NCI-H2227 (cell line): Measurements from ENCODE around the gene PUDP.

Source experiments
- DNase-seq: peaks from one replicate; lab custom pipeline; 2025; ENCODE audit not compliant: unreplicated experiment; lab: John Stamatoyannopoulos, UW

The PUDP gene

DNA sequence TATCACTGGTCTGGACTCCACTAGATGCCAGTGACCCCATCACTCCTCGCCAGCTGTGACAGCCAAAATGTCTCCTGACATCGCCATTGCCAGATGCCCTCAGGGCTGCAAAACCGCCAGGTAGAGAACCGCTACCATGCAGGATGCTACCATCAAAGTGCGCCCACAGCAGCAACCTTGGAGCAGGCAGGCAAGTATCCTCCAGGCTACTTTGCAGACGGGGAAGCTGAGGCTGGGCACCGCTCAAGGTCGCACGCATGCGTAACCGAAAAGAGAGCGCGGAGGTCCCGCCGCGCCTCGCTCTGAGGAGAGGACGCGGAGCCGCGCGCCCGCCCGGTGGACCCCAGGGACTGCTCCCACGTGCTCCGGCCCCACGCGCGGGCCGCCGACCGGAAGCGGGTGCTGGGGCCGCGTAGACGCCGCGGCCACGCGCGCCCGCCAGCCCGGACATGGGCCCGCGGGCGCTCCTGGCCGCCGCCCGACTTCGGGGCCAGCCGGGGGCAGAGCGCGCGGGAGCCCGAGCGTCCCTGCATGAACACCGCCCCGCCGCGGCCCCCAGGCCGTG lies 458 bp downstream of the PUDP start, which contains the start of gene STS:
STS (plus strand) TSS at position 300 of the 565 bp plus-strand sequence. CDS start 105,488 bp downstream, outside the sequence.
- DNase-seq, result peak; percentile 77

DNA sequence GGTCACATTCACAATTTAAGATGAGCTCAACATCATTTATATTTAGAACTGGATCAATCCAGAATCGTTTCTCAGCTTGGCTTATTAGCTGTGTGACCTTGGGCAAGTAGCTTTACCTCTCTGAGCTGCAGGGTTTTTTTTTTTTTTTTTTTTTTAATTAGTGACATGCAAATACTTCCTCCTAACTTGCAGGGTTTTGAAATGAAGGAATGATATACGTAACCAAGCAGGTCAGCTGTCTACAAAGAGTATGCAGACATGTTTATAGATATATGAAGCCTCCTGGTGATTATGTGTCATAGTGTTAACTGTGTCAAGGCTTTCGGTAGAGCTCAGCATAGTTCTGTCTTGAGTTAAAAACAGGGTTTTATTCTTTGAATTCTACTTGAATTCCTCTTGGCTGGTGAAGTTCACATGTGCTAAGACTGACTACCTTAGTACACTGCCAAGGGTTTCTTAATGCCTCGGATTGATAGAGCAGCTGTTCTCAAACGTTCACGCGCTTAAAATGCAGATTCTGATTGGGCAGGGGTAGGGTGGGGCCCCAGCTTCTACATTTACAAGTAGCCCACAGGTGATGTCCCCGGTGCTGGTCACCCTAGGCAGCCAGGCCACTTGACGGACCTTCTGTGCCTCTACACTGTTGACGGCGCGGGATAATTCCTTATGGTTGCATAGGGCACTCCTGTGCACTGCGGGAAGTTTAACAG lies 1.1 kb downstream of the PUDP start:
- peak; percentile 40 for DNase-seq

DNA sequence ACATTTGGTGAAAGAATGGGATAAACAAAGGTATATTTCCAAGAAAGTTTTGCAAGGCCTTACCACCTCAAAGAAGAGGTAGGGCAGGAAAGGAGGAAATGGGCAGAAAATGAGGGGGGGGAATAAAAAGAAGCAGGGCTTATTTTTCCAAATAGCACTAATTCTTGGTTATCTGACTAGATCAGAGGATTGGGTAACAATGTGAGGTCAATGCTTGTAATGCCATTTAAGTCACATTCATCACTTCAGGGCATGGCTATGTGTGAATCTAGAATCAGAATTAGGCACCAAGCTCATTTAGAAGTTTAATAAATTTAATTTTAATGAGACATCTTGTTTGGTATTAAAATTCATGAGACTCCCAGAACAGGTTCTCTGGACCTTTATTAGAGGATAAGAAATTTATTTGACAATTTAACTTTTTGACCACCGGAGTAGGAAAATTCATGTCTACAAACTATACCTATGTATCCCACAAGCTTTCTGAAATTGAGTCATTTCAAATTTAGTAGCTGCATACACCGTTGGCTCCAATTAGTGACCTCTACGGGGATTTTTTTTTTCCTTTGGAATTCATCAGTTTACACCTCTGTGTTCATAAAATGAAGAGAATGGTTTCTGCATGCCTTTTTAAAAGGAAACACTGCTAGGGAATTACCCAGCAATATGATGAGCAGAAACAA lies 1.8 kb downstream of the PUDP start:
- DNase-seq, result no peak

DNA sequence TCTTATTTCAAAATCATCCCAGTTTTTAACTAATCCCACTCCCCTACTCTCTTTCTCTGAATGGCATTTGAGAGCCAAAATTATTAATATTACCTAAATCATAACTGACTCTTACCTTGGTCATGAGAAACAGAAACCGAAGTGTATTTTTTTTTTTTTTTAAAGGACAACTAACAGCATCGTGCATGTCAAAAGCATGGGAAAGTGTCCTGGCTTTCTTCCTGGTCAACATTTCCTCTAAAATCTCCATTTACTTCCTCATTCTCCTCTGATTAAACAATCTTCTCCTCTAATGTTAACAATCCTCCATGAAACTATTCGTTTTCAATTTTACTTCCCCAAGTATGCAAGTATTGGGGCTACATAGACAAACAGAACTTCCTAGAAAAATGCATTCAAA lies 2.5 kb downstream of the PUDP start:
- no peak for DNase-seq

DNA sequence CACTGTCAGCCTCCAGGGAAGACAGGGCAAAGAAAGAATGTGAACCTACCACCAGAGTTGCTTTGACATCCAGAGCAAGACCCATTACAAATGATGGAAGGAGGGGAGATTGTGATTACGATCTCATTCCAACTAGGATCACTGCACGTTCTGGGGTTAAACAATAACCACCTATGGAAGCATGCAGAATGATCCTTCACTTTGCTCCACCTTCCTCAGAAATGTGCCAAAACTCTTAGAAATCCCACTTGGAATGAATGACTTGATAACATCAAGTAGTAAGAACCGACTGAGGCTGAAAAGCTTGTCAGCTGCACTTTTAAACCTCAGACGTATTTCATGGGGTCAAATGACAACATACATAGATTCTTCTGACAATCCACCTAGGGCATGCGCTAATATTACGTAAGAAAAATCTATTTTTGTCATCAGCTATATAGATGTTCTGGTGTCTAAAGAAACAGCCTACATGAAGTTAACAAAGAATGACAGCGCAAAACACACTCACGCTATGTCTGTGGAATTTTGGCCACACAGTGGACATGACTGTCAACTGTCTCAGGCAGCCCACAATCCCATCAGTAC lies 3.9 kb downstream of the PUDP start:
- no peak for DNase-seq

DNA sequence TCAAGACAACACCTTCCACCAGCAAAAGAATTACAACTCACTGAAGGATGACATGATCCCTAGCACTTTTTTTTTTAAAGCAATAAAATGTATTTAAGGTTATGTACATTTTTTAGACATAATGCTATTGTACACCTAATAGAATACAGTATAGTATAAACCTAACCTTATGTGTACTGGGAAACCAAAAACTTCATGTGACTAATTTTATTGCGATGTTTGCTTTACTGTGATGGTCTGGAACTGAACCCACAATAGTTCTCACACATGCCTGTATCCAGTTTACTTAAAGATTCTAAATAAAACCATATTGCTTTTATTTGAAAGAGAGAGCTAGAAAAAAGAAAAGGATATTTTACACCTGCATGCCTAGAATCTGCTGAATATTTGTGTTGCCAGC lies 4.9 kb downstream of the PUDP start:
- no peak for DNase-seq

DNA sequence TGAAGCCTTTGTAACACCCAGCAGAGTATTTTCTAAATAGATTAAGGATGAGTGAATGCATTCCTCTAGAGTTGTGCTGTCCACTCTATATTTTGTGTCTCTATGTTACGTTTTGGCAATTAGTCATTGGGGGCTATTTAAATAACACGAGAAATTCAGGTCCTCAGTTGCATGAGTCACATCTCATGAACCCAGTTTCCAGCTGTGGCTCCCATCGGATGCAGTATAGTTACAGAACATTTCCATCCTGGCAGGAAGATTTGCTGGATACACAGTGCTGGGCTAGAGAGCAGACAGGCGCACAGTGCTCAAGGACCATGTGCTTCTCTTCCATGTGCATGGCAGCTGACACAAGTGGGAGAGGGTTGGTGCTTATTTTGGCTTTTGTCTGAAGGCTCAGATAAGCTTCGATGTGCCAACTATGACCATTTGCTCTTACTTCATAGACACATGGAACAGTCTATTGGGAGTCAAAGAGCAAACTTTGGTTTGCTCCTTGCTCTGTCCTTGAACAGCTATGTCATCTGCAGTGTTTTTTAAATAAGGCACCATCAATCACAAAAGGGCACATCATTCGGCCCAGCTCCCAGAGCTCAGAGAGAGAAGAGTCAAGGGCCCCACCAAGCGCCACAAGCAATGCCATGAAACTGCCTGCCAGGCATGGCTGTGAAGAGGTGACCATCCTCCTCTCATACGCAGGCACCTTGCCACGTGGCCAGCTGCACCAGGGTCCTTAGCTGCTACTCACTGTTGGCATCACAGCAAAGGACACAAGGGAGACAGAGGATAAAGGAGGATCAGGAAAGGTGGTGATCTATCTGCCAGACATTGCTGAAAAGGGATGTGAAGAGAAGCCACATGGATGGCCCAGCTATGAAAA lies 8.5 kb downstream of the PUDP start:
- no peak for DNase-seq

DNA sequence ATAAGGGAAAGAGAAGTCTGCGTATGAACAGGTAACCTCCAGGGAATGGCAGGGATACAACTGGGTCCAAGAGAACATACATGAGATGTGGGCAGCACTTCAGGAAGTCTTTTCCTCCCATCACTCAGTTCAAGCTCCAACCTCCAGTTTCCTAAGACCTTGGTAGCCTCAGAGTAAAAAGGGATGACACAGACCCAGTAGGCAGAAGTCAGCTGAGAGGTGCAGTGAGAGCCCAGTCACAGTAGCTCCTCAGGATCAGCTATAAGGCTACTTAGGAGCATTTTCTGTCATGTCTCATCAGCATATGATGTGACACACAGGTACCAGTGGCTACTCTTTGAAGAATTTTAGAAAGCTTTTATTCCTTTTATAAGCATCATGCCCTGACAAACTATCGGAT lies 13.0 kb downstream of the PUDP start:
- no peak for DNase-seq

DNA sequence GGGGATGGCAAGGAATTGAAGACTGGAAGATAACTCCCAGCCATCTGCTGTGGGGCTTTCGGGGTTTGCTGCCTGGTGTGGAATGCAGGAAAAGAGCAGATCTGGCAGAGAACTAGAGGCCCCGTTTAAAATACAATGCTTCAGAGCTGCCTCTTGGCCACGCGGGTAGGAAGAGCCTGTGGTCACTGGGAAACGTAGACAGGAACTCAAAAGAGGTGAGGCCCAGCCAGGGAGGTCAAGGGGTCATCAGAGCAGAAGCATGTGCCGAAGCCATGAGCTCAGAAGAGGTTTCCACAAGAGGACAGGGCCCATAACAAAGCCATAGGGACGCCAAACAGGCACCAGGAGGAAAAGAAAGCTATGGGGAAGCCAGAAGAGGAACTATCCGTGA lies 14.9 kb downstream of the PUDP start:
- no peak for DNase-seq

DNA sequence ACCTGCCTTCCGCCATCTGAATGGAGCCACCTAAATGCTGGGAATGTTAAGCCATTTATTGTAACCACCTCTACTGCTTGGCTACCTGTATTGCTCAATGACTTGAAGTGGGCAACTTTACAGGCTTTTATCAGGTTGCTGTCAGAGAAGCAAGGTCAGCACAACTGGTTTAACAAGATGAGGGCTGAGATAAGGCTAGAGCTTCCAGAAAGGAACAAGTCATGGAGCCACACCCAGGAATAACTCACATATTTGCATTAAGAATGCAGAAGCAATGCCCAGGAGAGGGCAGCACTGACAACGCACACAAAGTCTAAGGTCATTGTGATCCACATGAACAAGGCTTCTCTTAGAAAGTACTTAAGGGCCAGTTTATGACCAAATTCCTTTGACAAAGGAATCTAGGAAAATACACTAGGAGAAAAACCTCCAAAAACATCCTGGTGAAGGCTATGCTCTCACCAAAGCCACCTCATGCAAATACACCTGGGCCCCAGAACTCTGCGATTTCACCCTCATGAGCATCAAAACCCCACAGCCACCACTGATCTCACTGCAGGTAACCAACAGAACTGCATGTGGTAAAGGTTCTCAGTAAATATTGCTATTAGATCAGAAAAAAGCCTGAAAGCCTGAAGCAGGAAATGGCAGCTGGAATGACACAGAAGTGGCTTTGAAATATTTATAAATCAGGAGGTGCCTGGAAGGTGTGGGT lies 15.5 kb downstream of the PUDP start:
- no peak for DNase-seq

DNA sequence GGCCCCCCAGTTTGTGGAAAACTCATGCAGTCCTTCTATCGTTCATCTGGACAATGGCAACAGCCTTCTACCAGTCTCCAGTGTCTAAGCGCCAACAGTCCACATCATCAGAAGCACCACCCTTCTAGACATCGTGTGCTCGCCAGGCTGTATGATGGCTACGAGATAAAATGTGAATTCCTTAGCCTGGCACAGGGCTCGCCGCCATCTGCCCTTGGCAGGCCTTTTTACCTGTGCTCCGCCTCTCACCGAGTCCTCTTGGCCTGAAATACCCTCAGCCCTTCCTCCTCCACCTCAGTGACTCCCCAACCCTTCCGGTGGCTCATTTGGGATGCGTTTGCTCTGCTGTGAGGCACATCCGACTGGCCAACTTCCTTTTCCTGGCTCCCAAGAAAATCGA lies 16.3 kb downstream of the PUDP start:
- no peak for DNase-seq

DNA sequence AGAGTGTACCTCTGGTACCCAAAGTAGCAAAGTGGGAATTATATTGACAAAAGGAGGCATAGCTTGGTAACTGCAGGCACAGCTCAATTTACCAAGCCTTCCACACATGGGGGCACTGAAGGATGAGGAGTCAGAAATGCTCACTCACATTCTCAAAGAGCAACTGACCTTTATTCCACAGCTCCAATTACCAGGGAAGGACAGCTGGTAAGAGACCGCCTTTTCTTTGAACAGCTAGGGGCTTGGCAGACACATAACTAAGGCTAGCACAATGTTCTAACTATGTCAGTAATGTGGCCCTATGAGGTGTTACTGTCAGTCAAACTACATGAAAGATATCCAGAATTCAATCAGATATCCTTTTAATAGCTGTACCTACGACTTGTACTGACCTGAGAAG lies 20.9 kb downstream of the PUDP start:
- peak; percentile 9 for DNase-seq

DNA sequence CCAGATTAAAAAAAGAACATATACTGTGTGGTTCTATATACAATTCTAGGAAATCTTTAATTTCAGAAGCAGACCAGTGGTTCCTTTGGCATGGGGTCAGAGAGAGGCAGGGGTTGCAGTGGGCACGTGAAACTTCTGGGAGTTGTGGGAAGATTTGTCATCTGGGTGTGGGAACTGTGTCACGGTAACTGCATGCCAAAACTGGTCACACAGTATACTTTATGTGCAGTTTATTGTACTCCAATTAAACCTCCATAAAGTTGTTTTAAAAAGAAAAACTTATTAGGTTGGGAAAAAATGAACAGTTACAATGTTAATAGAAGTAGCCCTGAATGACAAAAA lies 27.1 kb downstream of the PUDP start:
- no peak for DNase-seq

DNA sequence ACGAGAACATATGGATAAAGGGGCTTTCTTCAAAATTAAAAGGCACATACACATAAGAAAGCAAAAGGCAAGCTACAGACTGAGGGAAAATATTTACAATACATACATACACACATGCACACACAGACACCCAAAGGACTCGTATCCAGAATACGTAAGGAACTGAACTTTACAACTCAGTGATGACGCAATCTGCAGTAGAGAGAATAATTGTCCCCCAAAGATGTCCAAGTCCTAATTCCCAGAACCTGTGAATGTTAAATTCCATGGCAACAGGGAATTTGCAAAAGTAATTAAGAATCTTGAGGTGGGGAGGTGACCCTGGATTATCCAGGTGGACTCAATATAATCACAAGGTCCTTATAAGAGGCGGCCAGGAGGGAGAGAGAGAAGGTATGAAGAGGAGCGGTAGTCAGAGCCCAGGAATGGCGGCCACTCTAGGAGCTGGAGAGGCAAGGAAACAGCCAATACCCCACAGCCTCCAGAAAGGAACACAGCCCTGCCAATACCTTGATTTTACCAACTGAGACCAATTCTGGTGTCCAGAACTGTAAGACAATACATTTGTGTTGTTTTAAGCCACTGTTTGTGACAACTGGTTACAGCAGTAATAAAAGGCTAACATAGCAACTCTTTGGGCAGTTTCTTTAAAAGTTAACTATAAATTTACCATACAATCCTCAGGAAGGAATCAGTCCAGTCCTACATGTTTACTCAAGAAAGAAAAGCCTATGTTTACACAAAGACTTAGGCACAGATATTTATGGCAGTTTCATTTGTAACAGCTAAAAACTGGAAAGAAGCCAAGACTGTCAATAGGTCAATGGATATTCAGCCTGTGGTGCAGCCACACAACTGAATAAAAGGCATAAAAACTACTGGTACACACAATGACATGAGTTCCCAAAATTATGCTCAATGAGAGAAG lies 27.7 kb downstream of the PUDP start:
- DNase-seq, result peak; percentile 29

DNA sequence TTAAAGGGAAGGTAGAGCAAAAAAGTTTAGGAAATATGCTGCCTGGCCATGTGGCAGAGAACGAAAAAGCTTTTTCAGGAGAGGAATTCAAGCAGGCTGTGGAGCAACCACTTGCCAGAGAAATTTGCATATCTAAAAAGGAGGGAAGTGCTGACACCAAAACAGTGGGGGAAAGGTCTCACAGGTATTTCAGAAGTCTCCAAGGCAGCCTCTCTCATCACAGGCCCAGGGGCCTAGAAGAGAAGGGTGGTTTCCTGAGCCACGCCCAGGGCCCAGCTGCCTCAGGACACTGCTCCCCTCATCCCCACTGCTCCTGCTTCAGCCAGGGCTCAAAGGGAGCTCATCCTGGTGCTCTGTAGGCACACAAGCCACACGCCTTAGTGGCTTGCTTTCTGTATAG lies 30.4 kb downstream of the PUDP start:
- no peak for DNase-seq

DNA sequence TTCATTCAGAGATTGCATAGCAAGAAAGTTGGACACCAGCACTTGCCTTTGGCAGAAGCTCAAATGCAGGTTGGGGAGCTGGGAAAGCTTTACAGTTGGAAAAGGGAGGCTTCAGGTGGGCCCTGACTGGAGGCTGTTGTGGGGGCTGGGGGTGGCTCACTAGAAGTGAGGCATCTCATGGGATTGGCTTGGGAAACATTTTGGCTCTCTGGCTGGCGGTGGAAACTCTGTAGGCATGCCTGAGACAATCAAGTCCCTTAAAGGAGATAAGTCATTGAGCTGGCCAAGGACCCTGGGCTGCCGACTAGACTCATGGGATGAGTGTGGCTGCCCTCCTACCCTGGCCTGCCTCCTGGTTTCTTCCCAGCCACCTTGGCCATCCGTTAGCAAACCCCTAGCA lies 31.9 kb downstream of the PUDP start:
- DNase-seq, result no peak

DNA sequence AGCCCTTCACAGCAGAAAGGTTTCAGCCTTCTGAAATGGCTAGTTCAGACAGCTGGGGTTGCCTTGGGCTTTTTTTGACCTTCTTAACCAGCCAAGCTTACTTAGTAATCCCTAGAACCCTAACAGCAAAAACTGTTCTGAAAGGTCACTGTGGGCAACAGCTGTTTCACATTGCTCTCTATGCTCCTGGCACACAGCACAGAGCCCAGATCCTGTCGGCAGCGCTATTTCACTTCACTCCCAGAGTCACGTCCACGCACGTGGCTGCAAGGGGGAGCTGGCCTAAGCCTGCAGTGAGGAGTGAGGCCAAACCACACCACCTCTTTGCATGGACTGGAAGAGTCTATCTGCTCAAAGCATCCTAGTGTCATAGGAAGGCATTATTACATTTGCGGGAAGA lies 32.4 kb downstream of the PUDP start:
- no peak for DNase-seq

DNA sequence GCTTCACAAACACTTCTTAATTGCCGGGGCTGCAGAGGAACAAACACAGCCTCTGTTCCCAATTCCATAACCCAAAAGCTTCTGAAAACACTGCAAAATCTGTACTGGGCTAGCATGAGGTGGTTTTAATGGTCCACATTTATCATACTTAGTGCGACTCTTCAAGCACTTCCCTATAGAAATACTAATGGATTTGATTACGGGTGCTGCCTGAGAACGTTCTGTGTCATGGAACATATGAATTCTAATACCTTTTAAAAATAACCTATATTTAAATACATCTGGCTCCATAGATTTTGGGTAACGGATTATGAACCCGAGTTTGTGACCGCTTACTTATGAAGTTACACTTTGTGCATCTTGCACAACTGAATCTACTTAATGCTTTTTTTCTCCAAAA lies 35.9 kb downstream of the PUDP start:
- peak; percentile 28 for DNase-seq

DNA sequence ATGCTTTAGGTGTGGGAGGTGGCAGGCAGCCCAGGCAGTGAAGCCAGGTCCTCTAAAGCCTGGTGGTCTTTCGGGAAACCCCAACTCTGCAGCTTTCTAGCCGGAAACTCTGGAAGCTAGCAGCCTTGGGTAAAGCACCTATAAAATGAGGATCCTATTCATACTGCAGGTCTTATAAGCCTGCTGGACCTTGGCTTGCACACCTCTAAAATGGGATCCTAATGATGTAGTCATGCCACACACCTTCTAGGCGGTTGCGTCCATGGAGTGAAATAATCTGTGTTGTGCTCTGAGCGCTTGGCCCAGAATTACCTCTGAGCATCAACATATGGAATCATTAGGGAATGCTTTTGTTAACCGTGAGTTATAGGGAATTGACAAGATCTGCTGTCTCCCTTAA lies 36.4 kb downstream of the PUDP start:
- no peak for DNase-seq
